Fibroblast of the conjunctiva (primary cell): ENCODE results near the gene OR6C65.

Experiments used
- DNase-seq: peaks from one replicate; pipeline ENCODE4 v3.0.0-alpha.2; 2010; ENCODE audit warnings: low read depth

The OR6C65 gene

DNA sequence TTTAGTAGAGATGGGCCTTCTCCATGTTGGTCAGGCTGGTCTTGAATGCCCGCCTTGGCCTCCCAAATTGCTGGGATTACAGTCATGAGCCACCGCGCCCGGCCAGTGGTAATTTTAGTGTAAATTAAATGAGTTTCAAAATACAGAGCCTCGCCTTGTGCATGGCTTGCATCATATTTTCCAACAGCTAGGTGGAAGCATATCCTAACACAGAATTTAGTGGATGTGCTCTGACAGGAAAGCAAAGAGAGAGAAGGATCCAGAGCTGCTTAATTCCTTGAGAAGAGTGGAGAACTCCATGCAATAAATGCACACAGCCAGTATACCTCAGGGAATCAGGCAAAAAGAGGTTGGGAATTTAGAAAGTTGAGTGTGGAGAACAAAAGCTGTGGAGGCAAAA is 46.0 kb downstream of the OR6C65 start:
- DNase-seq = no peak

DNA sequence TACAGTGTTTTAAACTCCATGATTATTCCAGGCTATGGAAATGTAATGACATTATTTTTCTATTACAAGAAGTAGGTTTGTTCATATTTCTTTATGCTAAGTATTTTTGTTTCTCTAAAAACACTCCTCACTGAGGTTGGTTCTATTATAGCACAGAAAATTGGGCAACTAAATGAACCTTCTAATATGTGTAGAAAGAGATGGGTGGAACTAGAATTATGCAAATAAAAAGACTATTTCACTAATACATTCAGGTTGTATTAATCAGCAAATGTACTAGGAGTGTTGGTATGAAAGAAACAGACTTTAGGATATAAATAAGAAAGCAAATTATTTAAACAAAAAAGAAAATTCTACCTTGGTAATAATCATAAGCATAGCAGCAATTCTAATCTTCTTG is 48.5 kb downstream of the OR6C65 start:
- DNase-seq = no peak
